IPS-18a (cell line): Measurements from ENCODE around the gene PTPRN2.

Source experiments
- H3K27ac ChIP-seq: one replicate; pipeline ENCODE4 v1.5.1; 2013; ENCODE audit warnings: low read length
- H3K27me3 ChIP-seq: one replicate; pipeline ENCODE4 v1.6.1; 2013; ENCODE audit warnings: mild to moderate bottlenecking, low read length; ENCODE audit not compliant: control insufficient read depth, insufficient read depth
- H3K36me3 ChIP-seq: one replicate; pipeline ENCODE4 v1.6.1; 2013; ENCODE audit warnings: low read depth, low read length; ENCODE audit not compliant: control insufficient read depth
- H3K4me1 ChIP-seq: one replicate; pipeline ENCODE4 v1.6.1; 2013; ENCODE audit warnings: low read depth, low read length; ENCODE audit not compliant: control insufficient read depth
- H3K4me3 ChIP-seq: one replicate; pipeline ENCODE4 v1.5.1; 2013; ENCODE audit warnings: low read length
- H3K9ac ChIP-seq: one replicate; pipeline ENCODE4 v1.6.1; 2013; ENCODE audit warnings: mild to moderate bottlenecking, low read length, moderate library complexity
- H3K9me3 ChIP-seq: one replicate; pipeline ENCODE4 v1.6.1; 2013; ENCODE audit warnings: low read depth, low read length; ENCODE audit not compliant: control insufficient read depth

Gene PTPRN2

GRCh38 chr7:157587805-157588560 is 999.6 kb downstream of the PTPRN2 start:
- Histone ChIP-seq H3K27me3 (peaks cover 86% of the 10 kb centered on the region), H3K4me3 (no peak overlapping the region), H3K9me3 (no peaks in the 10 kb centered on the region), H3K36me3 (no peaks in the 10 kb centered on the region), H3K27ac (no peak overlapping the region), H3K9ac (no peak overlapping the region), H3K4me1 (no peaks in the 10 kb centered on the region)

GRCh38 chr7:157587051-157587804 is 1000.4 kb downstream of the PTPRN2 start:
- H3K27me3 ChIP-seq, result peaks cover 78% of the 10 kb centered on the region
- H3K9me3 ChIP-seq, result no peaks in the 10 kb centered on the region
- no peak overlapping the region for H3K9ac ChIP-seq
- no peak overlapping the region for H3K27ac ChIP-seq
- no peaks in the 10 kb centered on the region for H3K36me3 ChIP-seq
- no peaks in the 10 kb centered on the region for H3K4me1 ChIP-seq
- no peak overlapping the region for H3K4me3 ChIP-seq

GRCh38 chr7:157586426-157586955 is 1001.1 kb downstream of the PTPRN2 start:
- Histone ChIP-seq H3K27me3 (peaks cover 71% of the 10 kb centered on the region), H3K4me1 (no peaks in the 10 kb centered on the region), H3K4me3 (no peak overlapping the region), H3K27ac (no peak overlapping the region), H3K9ac (no peak overlapping the region), H3K9me3 (no peaks in the 10 kb centered on the region), H3K36me3 (no peaks in the 10 kb centered on the region)

GRCh38 chr7:157585113-157585861 is 1002.3 kb downstream of the PTPRN2 start:
- no peaks in the 10 kb centered on the region for H3K4me1 ChIP-seq

GRCh38 chr7:157584420-157584819 is 1003.2 kb downstream of the PTPRN2 start:
- H3K27ac ChIP-seq, result no peak overlapping the region
- H3K36me3 ChIP-seq, result no peaks in the 10 kb centered on the region
- H3K4me1 ChIP-seq, result no peaks in the 10 kb centered on the region
- H3K9ac ChIP-seq, result no peak overlapping the region
- no peak overlapping the region for H3K4me3 ChIP-seq
- H3K27me3 ChIP-seq, result peaks cover 50% of the 10 kb centered on the region
- H3K9me3 ChIP-seq, result no peaks in the 10 kb centered on the region

More at GRCh38 chr7:157585113-157585861, 1002.3 kb downstream of the PTPRN2 start:
- Histone ChIP-seq H3K27ac (no peak overlapping the region), H3K27me3 (peaks cover 59% of the 10 kb centered on the region), H3K9me3 (no peaks in the 10 kb centered on the region), H3K4me3 (no peak overlapping the region), H3K36me3 (no peaks in the 10 kb centered on the region), H3K9ac (no peak overlapping the region)

GRCh38 chr7:157581740-157582139 is 1005.9 kb downstream of the PTPRN2 start:
- Histone ChIP-seq H3K9me3 (no peaks in the 10 kb centered on the region), H3K4me3 (no peak overlapping the region), H3K4me1 (no peaks in the 10 kb centered on the region), H3K27ac (no peak overlapping the region), H3K36me3 (no peaks in the 10 kb centered on the region), H3K9ac (no peak overlapping the region), H3K27me3 (peaks cover 23% of the 10 kb centered on the region)

- no peaks in the 10 kb centered on the region for H3K9me3 ChIP-seq
- no peak overlapping the region for H3K4me3 ChIP-seq
- H3K27ac ChIP-seq, result no peak overlapping the region
- H3K36me3 ChIP-seq, result no peaks in the 10 kb centered on the region
- H3K27me3 ChIP-seq, result peaks cover 9% of the 10 kb centered on the region
- no peaks in the 10 kb centered on the region for H3K4me1 ChIP-seq
- no peak overlapping the region for H3K9ac ChIP-seq
These were observed 1007.3 kb downstream of the PTPRN2 start for GRCh38 chr7:157580324-157580723.

- Histone ChIP-seq H3K9ac (no peak overlapping the region), H3K27me3 (peaks cover 5% of the 10 kb centered on the region), H3K9me3 (no peaks in the 10 kb centered on the region), H3K27ac (no peak overlapping the region), H3K4me1 (no peaks in the 10 kb centered on the region), H3K4me3 (no peak overlapping the region), H3K36me3 (no peaks in the 10 kb centered on the region)
These were observed 1008.2 kb downstream of the PTPRN2 start for GRCh38 chr7:157579425-157579824.

- Histone ChIP-seq H3K4me3 (no peak overlapping the region), H3K9me3 (no peaks in the 10 kb centered on the region), H3K27ac (no peak overlapping the region), H3K27me3 (no peaks in the 10 kb centered on the region), H3K36me3 (no peaks in the 10 kb centered on the region), H3K9ac (no peak overlapping the region), H3K4me1 (no peaks in the 10 kb centered on the region)
These were observed 1009.8 kb downstream of the PTPRN2 start for GRCh38 chr7:157577796-157578339.

GRCh38 chr7:157577061-157577460 is 1010.6 kb downstream of the PTPRN2 start:
- H3K9ac ChIP-seq, result no peak overlapping the region
- H3K9me3 ChIP-seq, result no peaks in the 10 kb centered on the region
- H3K27me3 ChIP-seq, result no peaks in the 10 kb centered on the region
- no peaks in the 10 kb centered on the region for H3K4me1 ChIP-seq
- H3K27ac ChIP-seq, result no peak overlapping the region
- H3K36me3 ChIP-seq, result no peaks in the 10 kb centered on the region
- no peak overlapping the region for H3K4me3 ChIP-seq

- H3K27ac ChIP-seq, result no peak overlapping the region
- H3K4me3 ChIP-seq, result no peak overlapping the region
- H3K36me3 ChIP-seq, result no peaks in the 10 kb centered on the region
These were observed 1011.2 kb downstream of the PTPRN2 start for GRCh38 chr7:157576415-157576814.

More at GRCh38 chr7:157576415-157576814, 1011.2 kb downstream of the PTPRN2 start:
- Histone ChIP-seq H3K9me3 (no peaks in the 10 kb centered on the region), H3K27me3 (no peaks in the 10 kb centered on the region), H3K4me1 (no peaks in the 10 kb centered on the region), H3K9ac (no peak overlapping the region)
